SK-N-MC (cell line): ENCODE measurements around the gene ZNF646.

Experiments used
- EZH2 ChIP-seq: fragments of 200-600 bp; sonication (generic); IDR thresholded peaks from one replicate; pipeline ENCODE4 v1.6.1; 2017; ENCODE audit warnings: antibody characterized with exemption
- POLR2AphosphoS5 ChIP-seq: IDR thresholded peaks from 2 replicates; pipeline ENCODE4 v1.6.1; 2012; ENCODE audit warnings: mild to moderate bottlenecking, low read depth, low read length, borderline replicate concordance

- TF ChIP-seq EZH2: no peak
- TF ChIP-seq POLR2AphosphoS5: no peak
These were observed 57.6 kb downstream of the ZNF646 start for GRCh38 chr16:31131841-31132271.
